GM19463 (cell line): Measurements from ENCODE around the gene FAM227B.
"Not testable (repeated sequence)": the region's sequence is repeated elsewhere in the genome, so short reads cannot be mapped to it uniquely, and the experiment has no call there.

Source experiments
- ATAC-seq: cut with Tn5 transposase; IDR thresholded peaks from one replicate; pipeline ENCODE4 v1.9.1; 2021; ENCODE audit warnings: mild to moderate bottlenecking, moderate library complexity; ENCODE audit not compliant: unreplicated experiment

Gene FAM227B

DNA sequence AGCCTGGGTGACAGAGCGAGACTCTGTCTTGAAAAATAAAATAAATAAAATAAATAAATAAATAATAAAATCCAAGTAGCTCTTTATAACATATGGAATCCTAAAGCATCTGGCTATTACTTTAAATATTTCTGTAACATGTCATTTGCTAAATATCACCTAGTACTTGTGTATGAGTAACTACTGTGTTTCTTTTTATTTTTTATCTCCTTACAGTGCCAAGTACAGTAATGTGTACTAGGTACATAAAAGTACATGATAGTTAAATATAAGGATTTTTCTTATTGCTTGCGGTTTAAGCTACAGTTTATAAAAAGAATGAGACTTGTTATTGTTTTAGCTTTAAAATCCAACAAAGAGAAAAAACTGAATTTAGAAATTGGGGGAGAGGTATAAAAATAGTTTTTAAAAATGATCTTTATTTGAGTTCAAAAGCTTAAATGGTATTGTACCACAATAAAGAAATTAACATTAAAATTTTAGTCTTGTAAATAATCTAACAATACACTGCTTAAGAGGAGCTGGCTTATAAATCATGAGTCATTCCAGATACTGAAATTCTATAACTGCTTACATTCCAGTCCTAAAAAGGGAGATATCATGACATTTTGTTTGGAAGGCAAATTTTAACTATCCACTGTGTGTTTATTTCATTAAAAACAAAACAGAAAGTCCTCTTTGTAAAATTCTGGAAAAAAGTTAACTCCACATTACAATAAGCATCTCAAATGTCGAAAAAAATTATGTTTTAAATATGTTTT lies 124.4 kb downstream of the FAM227B start:
- no peak for ATAC-seq

DNA sequence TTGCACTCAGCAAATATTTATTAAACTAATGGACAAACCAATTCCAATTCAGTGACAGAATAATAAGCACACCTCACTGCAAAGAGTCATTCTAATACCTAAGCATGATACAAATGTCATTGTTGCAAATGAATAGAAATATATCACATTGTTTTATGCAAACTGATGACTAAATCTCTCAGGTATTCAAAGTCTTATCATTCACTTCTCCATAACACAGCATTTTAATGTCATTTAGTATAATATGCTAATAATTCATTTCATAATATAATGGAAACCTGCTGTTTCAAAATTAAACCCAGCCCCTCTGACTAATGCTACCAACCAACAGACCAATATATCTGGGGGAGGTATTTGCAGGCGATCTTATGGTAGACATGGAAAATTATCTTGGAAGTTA lies 125.8 kb downstream of the FAM227B start:
- no peak for ATAC-seq

DNA sequence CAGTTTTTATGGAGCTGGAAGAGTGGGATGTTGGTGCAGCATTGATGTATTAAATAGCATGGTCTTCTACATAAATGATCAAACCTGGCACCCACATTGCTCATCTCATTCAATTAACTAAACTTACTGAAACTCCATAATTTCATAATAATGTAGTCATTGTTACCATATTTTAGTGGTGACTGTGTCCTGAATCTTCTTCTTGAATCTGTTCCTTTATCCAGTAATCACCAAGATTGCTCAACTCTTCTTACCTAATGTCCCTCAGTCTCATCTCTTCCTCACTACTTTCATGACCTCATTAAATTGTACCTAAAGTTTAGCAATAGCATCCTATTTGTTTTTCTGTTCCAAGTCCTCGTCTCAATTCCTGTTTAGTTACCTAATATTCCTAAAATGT lies 127.8 kb downstream of the FAM227B start:
- ATAC-seq = no peak

DNA sequence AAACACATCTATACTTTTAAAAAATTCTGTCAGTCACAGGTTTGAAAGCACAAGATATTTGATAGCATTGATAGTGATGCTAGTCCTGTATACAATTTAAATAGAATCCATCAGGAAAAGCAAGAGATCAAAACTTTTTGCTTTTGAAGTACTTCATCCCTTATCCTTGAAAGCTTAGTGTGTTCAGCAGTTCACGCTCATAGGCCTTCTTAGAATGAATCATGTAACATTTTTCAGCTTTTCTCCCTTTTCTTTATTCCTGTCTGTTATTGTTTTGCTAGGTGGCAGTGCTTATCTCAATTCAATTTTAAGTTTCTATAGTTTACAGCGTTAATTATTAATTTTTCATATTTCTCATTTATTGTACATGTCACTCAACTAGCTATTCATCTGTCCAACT lies 128.5 kb downstream of the FAM227B start:
- ATAC-seq = no peak

DNA sequence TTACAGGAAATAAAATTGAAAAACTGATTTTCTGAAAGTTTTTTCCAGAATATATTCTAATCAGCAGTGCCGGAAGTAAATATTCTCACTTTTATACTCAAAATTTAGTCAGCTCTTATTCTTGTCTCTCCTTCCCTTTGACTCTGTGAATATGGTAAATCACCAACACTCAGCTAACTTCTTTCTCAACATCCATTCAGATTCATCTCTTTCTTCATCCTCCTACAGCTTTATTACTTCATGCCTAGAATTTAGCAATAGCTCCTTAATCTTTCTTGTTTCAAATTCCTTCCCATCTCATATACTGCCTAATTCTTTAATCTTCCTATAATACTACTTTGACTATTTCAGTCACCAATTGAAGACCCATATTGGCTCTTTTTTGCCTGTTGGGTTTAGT lies 129.7 kb downstream of the FAM227B start:
- no peak for ATAC-seq

DNA sequence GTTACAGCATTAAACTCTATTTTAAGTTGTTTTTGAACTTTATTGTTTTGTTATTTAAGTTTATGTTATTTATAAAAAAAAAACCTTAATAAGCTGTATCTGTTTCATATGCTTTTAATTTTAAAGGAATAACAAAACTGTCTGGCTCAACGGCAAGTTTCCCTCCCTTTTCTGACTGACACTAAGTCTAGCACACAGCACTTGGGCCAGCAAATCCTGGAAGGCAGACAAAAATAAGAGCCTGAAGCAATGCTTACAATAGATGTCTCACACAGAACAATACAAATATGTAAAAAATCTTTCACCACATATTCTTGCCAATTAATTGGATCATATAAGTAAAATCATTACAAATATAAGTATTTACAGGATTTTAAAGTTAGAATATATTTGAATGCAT lies 135.2 kb downstream of the FAM227B start:
- ATAC-seq = not testable (repeated sequence)

DNA sequence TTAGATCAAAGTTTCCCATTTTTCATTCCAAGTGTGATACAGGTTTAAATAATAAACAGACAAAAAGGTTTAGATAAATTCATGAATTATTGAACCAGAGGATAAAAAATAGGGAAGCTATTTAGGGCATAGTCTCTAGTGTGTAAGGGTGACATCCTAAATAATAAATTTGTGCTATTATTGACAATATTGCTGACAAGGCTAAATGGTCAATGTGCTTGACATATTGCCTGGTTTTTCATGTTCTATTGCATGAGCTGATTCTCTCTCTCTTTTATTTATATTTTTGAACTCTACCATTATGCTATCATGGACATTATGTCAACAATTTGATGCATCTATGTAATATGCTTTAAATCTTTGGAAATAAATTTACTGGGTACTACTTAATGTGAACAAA lies 141.6 kb downstream of the FAM227B start:
- ATAC-seq = not testable (repeated sequence)

DNA sequence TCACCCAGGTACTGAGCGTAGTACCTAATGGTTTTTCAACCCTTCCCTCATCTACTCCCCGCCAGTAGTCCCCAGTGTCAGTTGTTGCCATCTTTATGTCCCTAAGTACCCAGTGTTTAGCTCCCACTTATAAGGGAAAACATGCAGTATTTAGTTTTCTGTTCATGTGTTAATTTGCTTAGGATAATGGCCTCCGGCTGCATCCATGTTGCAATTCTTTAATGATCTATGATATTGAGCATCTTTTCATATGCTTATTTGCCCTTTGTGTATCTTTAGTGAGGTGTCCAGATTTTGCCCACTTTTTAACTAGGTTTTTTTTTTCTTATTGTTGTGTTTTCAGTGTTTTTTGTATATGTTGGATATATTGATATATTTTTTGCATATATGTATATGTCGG lies 142.6 kb downstream of the FAM227B start:
- ATAC-seq = not testable (repeated sequence)

DNA sequence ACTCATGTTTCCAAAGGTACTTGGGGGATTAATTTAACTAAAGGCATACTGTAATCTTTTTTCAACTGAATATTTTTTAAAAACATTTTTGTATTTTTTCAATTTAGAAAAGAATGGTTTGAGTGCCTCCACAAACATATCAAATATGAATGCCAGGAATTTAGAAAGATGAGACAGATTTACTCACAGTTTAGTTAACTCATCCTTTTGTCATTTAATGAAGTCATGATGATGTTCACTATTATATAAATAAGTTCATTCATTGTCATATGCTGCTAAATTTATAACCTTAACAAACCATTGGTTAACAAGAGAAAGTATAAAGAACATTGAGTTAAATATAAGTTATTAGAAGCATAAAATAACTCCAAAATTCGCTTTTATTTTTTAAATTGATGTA lies 147.6 kb downstream of the FAM227B start:
- ATAC-seq = no peak

DNA sequence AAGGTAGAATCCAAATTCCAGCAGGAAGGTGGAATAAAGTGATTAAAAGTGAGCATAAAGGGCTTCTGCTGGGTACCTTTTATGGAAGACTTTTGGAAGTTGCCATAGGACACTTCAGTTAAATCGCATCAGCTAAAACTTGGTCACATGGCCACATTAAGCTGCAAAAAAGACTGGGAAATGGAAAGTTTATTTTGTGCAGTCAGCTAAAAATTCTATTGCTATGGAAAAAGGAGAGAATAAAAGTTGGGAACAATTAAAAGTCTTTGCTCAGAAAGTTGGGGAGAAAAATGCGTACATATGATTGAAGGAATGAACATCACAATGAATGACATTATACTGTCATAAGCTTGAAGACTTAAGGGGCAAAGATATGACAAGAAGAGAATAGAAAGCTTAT lies 148.3 kb downstream of the FAM227B start:
- no peak for ATAC-seq

DNA sequence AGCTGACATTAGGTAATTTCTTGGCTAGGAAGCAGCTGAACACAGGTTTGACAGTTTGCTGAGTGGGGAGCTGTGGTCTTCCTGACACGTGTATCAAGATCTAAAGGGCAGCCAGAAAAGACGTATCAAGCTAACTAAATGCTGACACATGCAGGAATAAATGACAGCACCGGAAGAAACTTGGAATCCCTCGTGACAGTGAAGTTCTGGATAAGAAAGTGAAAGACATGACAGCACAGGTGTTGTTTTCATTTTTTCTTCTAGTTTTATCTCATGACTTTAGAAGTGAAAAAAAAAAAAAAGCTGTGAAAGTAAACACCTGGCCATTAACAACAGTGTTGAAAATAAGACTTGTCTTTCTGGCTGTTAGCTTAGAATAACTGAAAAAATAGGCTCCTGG lies 148.9 kb downstream of the FAM227B start:
- ATAC-seq = no peak

DNA sequence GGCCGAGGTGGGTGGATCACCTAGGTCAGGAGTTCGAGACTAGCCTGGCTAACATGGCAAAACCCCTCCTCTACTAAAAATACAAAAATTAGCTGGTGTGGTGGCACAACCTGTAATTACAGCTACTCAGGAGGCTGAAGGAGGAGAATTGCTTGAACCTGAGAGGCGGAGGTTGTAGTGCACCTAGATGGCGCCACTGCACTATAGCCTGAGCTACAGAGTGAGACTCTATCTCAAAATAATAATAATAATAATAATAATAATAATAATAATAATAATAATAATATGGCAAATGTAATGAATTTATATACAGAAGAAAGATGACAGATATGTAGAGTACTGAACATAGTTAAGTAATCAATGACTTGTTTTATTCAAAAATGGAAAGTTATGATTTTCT lies 149.4 kb downstream of the FAM227B start:
- ATAC-seq = not testable (repeated sequence)

DNA sequence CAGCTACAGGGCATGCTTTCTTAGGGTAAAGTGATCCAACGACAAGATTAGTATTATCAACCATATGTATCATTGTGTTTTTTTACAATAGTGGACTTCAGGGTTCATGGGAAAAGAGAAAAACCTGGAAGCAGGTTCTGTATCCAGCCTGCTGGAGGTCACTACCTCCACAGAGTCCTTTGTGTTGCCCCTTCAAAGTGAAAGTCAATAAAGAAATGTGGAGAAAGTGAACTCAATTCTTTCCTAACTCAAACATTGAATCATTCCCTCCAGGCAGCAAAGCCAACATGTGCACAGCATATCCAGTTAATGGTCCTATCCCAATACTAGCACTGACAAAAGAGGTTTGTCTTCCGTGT lies 152.2 kb downstream of the FAM227B start:
- no peak for ATAC-seq

DNA sequence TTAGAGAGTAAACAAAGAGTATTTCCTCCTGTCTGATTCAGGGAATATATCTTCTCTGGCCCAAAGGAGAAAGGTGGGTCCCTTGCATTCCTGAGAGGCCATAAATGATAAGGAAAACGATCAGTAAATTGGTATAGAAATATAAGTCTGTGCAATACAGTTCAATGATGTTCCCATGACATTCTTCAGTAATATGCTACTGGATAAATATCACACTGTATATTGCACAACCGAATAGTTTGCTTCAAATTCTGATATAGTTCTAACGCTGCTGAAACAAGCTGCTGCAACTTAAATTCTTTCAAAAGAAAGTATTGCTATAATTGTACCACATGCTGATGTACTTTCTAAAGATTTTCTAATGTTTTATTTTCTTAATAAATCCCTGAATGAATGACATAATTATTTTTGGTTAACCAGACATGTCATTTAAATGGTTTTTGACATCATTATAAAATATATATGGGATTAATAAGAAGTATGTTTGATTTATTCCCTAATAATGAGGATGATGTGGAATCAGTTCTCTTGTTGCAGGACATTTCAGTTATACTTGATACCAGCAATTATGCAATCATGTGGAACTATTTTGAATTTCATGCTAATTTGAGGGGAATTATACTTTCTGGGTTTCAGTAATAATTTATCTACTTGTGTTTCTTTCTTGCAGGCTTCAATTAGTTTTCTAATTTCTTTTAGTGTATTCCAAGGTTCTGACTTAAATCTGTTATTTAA lies 152.7 kb downstream of the FAM227B start:
- ATAC-seq = no peak

DNA sequence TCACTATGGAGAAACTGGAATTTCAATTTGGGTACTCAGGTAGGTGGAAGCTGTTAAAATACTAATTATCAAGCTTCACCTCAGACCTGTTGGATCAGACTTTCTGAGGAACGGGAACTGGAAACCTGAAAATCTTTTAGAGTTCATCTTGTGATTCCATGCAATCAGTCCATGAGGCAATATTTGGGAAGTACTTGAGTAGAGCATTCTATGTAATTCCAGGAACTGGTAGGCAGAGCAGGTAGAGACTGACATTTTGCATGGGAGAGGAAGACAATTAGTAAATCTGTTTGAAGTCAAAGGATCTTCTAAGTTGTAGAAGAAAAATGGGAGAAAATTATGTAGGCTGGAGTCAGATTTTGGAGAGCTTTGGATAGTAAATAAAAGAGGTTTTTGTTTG lies 154.5 kb downstream of the FAM227B start:
- no peak for ATAC-seq

DNA sequence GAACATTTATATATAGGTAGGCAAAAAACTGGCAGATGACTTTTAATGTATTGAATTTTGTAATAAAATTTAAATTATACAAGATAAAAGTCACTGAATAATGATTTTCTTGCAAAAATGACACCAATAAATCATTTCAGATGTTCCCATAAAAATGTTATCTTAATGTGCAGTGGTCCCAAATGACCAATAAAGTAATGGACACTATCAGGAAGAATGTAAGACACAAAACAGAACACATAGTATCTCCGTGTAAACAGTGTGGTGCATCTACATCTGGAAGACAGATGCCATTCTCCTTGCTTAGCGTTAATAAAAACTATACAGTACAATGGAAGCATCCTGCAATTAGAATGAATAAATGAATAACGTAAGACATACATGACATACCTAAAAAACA lies 156.1 kb downstream of the FAM227B start:
- no peak for ATAC-seq

DNA sequence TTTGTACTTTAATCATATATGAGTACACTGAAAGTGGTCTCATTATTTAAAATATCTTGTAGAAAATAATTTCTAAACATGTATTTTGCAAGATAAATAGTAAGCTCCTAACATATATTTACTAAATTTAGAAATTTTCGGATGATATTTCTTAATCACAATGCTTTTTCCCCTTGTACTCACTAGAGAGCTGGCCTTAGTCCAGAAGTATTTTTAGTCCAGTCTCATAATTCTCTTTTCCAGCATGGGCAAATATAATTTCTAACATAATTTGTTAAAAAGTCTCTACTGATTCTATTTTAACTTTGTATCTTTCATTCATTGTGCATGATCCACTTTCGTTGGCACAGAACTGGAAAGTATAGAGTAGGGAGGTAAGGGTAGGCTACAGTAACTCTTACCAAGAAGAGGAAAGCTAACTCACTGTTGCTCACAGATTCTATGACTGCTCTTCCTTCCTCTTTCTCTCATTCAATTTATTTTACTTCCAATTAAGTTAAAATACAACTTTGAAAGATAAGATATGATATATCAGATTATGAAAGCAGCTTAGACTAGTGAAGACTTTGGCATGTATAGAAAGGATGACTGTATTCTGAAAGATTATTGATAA lies 158.3 kb downstream of the FAM227B start:
- no peak for ATAC-seq

DNA sequence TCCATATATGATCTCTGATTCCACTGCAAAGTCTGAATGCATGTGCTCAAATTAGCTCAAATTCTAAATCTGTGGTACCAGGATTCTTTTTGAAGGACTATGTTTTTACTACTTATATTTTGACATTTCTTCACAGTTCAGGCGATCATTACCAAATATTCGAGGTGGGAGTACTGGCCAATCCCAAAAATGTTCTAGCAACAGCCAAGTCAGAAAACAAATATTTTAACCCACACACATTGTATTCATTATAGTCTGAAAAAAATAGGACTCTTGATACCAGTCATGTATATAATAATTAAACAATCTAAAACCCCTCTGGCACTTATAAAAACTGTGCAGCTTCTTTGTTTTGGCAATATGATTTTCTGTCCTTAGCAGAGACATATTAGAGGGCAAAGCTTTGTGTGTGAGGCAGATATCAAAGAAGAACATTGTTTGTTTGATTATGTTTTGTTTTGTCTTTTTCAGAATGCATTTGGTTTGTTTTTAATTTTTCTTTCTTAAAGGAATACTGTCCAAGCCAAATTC lies 160.1 kb downstream of the FAM227B start:
- ATAC-seq = no peak

DNA sequence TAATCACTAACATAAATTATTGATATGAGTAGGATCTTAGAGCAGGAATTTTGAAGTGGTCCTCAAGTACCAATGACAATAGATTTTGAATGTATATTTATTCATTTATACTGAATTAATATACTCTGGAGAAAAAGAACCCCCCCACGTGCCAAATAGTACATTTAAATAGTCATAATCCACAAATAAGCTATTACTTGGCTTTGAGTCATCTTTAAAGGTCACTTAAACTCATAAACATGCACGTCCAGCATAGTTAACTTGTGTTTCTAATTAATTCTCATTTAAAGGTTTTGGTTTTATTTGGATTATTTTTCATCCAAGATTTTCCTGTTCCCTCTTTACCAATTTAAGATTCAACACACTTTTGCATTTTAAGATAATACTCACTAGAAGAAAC lies 162.5 kb downstream of the FAM227B start:
- no peak for ATAC-seq

DNA sequence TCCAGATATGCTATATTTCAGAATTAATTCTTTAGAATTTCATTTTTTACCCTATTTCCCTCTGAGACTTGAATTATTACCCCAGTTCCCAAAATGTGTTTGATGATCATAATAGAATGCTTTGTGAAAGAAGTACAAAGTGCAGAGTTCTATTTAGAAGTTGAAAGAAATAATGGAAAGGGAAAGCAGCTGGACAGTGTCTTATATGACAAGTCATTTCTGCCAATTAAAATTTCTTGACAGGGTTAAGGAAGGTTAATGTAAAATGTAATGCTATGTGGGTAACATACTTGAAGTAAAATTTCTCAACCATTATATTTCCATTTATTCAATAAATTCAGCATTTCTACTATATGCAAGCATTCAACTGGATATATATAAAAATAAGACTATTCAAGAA lies 164.5 kb downstream of the FAM227B start:
- ATAC-seq = no peak

DNA sequence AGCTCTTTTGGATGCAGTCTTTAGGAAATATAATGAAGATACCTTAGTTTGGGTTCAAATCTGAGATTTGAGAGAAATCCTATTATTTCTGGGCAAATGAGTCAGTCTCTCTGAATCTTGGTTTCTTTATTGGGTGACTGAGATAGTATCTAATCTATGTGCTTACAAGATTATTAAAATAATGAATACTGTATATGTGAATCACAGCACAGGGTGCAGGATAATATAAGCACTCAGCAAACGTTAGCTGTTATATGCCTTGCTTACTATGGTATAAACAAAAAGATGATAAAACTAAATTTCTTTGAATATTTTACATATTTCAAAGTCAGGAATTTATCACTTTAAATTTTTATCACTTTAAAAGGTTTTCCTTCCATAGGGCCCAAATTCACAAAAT lies 168.0 kb downstream of the FAM227B start:
- ATAC-seq = no peak

DNA sequence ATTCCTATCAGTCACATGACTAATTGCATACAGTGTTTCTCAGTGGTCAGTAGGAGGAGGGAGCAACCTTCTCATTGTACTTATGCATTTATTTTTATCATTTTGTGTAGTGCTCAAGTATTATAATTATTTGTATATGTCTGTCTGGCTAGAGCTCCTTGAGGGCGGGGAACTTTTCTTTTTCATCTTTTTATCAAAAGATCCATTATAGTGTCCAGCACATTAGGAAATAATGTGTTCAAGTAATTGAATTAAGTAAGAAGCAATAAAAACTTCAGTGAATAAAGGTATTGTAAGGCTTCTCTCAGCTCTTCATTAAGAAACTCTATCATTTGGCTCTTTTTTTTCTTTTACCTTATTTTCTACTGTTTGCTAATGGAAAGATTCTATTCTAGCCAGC lies 178.8 kb downstream of the FAM227B start:
- no peak for ATAC-seq
